Osteocyte (in vitro differentiated cells): ENCODE measurements around the gene ZDHHC1. TPM values are rescaled to one million over a fixed set of nuclear protein-coding genes. Genes with fewer than 3 reads are reported as not detected.
"Not testable (repeated sequence)": the region's sequence is repeated elsewhere in the genome, so short reads cannot be mapped to it uniquely, and the experiment has no call there.

Experiments
- DNase-seq: peaks from one replicate; pipeline ENCODE4 v3.0.0; 2021; ENCODE audit warnings: mixed read lengths; ENCODE audit not compliant: unreplicated experiment; ENCODE audit errors: extremely low spot score
- H3K27ac Mint-ChIP-seq: one replicate; pipeline ENCODE4 v1.8.0; 2021; ENCODE audit warnings: mild to moderate bottlenecking, mixed read lengths; ENCODE audit not compliant: unreplicated experiment
- H3K27me3 Mint-ChIP-seq: one replicate; pipeline ENCODE4 v1.8.0; 2021; ENCODE audit warnings: mixed read lengths; ENCODE audit not compliant: unreplicated experiment
- H3K36me3 Mint-ChIP-seq: one replicate; pipeline ENCODE4 v1.8.0; 2021; ENCODE audit warnings: mixed read lengths; ENCODE audit not compliant: unreplicated experiment
- H3K4me1 Mint-ChIP-seq: one replicate; pipeline ENCODE4 v1.8.0; 2021; ENCODE audit warnings: mixed read lengths; ENCODE audit not compliant: unreplicated experiment
- H3K4me3 Mint-ChIP-seq: one replicate; pipeline ENCODE4 v1.8.0; 2021; ENCODE audit warnings: mild to moderate bottlenecking, moderate library complexity, mixed read lengths; ENCODE audit not compliant: unreplicated experiment
- H3K9me3 Mint-ChIP-seq: one replicate; pipeline ENCODE4 v1.8.0; 2021; ENCODE audit warnings: mixed read lengths; ENCODE audit not compliant: unreplicated experiment
- total RNA-seq: library from RNA; stranded (reverse); gene quantifications from 2 replicates; pipeline ENCODE4 v1.2.1, GENCODE V29; 2021
- TF ChIP-seq, protein P1 (sequence below): fragments of 200-600 bp; sonication (generic); IDR thresholded peaks from 2 replicates; pipeline ENCODE4 v1.5.0; 2021; ENCODE audit warnings: antibody characterized with exemption, mild to moderate bottlenecking, moderate library complexity

Gene ZDHHC1
- total RNA-seq, 1 donor from 2014 or later, result 15.4 TPM

DNA sequence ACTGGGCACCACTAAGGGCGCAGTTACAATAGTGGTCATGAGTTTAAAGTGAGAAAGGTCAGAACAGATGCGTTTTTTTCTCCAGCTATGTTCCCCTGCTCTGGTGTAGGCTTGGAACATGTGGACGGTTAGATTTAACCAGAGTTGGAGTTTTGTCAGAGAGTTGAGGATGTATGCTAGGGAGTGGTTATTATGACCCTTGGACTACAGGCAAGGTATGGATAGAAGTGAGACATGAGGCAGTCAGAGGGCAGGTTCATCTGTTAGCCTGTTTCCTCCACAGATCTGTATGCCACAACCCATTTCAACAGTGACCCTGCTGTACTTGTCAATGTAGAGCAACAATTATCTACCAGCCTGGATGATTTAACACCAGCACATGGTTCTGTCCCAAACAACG is 45.6 kb downstream of the ZDHHC1 start:
- TF ChIP-seq, protein P1, sequence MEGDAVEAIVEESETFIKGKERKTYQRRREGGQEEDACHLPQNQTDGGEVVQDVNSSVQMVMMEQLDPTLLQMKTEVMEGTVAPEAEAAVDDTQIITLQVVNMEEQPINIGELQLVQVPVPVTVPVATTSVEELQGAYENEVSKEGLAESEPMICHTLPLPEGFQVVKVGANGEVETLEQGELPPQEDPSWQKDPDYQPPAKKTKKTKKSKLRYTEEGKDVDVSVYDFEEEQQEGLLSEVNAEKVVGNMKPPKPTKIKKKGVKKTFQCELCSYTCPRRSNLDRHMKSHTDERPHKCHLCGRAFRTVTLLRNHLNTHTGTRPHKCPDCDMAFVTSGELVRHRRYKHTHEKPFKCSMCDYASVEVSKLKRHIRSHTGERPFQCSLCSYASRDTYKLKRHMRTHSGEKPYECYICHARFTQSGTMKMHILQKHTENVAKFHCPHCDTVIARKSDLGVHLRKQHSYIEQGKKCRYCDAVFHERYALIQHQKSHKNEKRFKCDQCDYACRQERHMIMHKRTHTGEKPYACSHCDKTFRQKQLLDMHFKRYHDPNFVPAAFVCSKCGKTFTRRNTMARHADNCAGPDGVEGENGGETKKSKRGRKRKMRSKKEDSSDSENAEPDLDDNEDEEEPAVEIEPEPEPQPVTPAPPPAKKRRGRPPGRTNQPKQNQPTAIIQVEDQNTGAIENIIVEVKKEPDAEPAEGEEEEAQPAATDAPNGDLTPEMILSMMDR, result no peak
- peaks cover 17% of the 10 kb centered on the region for H3K27me3 Mint-ChIP-seq
- H3K36me3 Mint-ChIP-seq, result no peaks in the 10 kb centered on the region
- DNase-seq, result no peak
- H3K4me3 Mint-ChIP-seq, result no peak overlapping the region
- H3K27ac Mint-ChIP-seq, result no peak overlapping the region
- no peaks in the 10 kb centered on the region for H3K4me1 Mint-ChIP-seq
- no peaks in the 10 kb centered on the region for H3K9me3 Mint-ChIP-seq

DNA sequence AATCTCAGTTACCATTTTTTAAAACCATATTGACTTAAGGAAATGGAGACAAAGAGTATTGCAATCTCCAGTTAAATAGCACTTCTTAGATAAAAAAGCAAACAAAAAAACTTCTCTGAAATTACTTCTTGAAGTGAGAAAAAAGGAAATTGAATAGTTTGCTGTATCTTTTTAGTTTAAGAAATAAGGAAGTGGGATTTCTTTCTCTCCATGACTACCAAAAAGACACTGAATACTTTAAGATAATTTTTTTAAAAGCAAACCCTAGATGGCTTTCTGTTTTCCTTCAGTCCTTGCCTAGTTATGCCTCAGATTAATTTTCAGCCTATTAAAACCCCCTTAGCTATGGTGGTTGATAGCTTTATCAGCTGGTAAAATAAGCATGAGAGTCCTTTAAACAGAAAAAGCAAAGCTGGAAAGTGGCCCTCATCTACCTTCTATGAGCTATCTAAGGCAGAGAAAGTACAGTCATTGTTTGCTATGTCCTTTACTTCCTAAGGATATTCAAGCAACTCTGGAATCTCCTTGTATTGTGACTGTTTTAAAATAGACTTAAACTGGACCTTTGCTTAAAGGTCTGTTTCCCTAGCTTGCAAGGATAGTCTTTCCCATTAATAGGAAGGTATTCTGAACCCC is 51.6 kb downstream of the ZDHHC1 start:
- H3K4me3 Mint-ChIP-seq, result no peak overlapping the region
- TF ChIP-seq, protein P1, result no peak
- DNase-seq, result no peak
- no peaks in the 10 kb centered on the region for H3K36me3 Mint-ChIP-seq
- no peaks in the 10 kb centered on the region for H3K9me3 Mint-ChIP-seq
- no peak overlapping the region for H3K27ac Mint-ChIP-seq
- H3K27me3 Mint-ChIP-seq, result peaks cover 45% of the 10 kb centered on the region
- no peaks in the 10 kb centered on the region for H3K4me1 Mint-ChIP-seq

DNA sequence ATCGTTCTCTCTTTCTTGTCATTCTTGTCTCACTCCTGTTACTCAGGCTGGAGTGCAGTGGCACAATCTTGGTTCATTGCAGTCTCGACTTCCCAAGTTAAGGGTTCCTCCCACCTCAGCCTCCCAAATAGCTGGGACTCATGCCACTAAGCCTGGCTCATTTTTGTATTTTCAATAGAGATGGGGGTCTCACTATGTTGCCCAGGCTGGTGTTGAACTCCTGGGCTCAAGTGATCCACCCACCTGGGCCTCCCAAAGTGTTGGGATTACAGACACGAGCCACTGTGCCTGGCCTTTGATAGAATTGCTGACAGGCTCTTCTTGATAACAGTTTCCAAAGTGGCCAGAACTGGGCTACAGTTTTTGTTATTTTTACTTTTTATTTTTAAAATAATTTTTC is 55.2 kb downstream of the ZDHHC1 start:
- peaks cover 65% of the 10 kb centered on the region for H3K27me3 Mint-ChIP-seq
- H3K4me3 Mint-ChIP-seq, result no peak overlapping the region
- DNase-seq, result no peak
- no peaks in the 10 kb centered on the region for H3K9me3 Mint-ChIP-seq
- H3K4me1 Mint-ChIP-seq, result no peaks in the 10 kb centered on the region
- H3K36me3 Mint-ChIP-seq, result no peaks in the 10 kb centered on the region
- no peak overlapping the region for H3K27ac Mint-ChIP-seq
- TF ChIP-seq, protein P1, result no peak

DNA sequence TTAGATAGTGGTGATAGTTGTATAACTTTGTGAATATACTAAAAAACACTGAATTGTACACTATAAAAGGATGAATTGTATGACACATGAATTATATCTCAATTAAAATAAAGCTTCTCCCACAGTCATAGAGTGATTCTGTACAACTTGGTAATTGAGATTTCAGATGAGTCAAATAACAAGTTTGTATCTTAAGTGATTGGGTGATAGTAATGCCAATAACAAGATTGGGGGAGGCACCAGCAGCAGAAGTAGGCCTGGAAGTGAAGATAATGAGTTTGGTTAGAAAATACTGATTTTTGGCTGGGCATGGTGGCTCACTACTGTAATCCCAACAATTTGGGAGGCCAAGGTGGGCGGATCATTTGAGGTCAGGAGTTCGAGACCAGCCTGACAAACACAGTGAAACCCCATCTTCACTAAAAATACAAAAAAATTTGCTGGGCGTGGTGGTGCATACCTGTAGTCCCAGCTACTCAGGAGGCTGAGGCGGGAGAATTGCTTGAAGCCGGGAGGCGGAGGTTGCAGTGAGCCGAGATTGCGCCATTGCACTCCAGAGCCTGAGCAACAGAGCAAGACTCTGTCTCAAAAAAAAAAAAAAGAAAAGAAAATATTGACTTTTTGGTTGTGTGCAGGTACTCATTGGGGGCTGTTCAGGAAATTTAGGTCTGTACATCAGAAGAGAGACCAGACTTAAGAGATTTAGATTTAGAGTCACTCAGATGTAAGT is 56.6 kb downstream of the ZDHHC1 start:
- not testable (repeated sequence) for H3K4me3 Mint-ChIP-seq, H3K4me1 Mint-ChIP-seq

DNA sequence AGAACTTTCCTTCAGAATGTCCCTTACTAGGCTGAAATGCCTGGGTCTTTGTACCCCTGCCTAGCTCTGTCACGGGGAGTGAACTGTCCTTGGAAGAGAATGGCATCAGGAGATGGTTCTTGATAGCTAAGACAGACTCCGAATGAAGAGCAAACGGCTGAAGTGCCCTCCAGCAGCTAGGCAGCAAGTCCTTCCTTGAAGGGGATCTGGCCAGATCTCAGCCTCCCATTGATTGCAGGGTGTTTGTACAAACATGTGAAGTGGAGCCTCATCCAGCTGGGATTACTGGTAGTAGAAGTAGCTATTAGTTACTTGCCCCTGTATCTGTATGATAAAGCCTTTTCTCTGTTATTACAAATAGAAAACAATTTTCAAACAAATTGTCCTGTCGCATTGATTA is 58.7 kb downstream of the ZDHHC1 start:
- TF ChIP-seq, protein P1, result no peak
- H3K27ac Mint-ChIP-seq, result no peak overlapping the region
- H3K9me3 Mint-ChIP-seq, result no peaks in the 10 kb centered on the region
- H3K4me1 Mint-ChIP-seq, result no peaks in the 10 kb centered on the region
- DNase-seq, result no peak
- peaks cover 57% of the 10 kb centered on the region for H3K27me3 Mint-ChIP-seq
- H3K4me3 Mint-ChIP-seq, result no peak overlapping the region
- H3K36me3 Mint-ChIP-seq, result no peaks in the 10 kb centered on the region

More for the DNA sequence above, 56.6 kb downstream of the ZDHHC1 start:
- DNase-seq, H3K9me3 Mint-ChIP-seq, H3K27ac Mint-ChIP-seq, H3K36me3 Mint-ChIP-seq: not testable (repeated sequence)
- H3K27me3 Mint-ChIP-seq, result peaks cover 63% of the 10 kb centered on the region
